T-helper 1 cell (primary cell): Measurements from ENCODE around the gene SOX10.

Experiments used
- DNase-seq, 5 donors: peaks; one replicate each; pipeline ENCODE4 v3.0.0-alpha.2; 2012 to 2020

The SOX10 gene

DNA sequence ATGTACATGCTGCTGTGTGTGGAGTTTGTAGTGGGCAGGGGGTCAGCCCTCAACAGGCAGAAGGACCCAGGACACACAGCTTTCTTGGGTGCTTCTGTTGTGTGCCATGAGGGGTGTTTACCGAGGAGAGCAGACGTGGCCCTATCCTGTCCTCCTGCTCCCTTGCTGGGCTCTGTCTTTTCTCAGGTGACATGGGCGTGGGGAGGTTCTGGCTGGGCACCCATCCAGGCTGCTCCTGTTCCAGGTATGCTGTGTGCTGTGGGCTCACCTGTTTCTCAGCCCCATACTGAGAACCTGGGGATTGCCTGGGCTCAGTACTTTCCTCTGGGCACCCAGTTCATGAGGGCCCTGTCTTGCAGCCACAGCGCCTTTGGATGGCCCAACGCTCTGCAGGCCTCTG lies 55.0 kb downstream of the SOX10 start:
- no peak for DNase-seq

DNA sequence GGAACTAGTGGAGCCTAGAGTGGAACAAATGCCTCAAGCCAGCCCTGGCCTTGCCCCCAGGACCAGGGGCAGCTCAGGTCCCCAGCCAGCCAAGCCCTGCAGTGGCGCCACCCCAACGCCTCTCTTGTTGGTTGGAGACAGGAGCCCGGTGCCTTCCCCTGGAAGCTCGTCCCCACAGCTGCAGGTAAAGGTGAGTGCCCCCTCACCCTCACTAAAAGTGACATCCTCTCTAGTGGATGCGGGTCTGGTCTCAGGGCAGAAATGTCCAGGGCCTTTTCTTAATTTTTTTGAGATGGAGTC lies 56.8 kb downstream of the SOX10 start:
- no peak for DNase-seq

DNA sequence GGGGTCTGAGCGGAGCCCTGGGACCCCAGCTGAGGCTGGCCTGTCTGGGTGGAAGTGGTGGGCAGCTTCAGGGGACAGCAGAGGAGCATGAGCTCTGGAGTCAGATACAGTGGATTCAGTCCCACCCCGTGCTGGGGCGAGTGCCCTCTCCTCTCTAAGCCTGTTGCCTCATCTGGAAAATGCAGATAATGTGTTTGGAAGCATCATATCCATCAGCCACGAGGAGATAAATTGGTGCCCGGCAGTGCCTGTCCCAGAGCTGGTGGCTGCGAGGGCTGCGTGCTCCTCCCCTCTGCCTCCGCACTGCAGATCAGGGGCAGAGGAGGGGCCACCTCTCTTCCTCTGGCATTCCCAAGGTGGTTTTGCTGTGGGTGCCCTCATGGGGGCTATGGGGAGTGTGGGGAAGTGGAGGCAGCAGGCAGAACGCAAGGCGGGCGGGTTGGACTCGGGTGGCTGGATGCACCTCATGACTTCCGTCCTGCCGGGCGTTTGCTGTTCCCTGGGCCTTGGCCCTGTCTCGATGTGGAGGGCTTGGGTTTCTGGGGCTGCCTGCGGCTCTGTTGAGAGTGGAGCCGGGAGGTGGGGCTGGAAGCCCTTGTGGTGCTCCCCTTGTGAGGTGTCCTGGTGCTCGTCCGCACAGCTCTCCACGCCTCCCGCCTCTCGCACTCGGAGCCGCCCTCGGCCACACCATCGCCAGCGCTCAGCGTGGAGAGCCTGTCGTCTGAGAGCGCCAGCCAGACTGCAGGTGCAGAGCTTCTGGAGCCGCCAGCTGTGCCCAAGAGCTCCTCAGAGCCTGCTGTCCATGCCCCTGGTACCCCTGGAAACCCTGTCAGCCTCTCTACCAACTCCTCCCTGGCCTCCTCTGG lies 57.4 kb downstream of the SOX10 start:
- DNase-seq = no peak

DNA sequence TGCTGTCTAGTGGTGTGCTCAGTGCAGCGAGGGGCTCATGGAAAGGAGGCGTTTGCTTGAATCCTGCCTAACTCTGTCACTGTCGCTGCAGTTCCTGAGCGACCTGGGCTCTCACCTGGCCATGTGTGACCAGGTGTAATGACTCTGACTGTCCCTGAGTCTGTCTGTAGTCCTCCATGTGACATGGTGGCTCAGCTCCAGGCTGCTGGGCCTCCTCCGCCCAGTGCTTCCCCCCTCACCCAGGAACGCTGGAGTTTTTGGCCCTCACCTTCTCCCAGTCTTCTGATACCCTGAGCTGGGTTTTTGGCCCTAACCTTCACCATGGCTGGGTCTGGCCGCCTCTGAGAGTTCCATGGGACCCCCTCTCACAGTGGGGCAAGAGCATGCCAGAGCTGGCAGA lies 58.0 kb downstream of the SOX10 start:
- no peak for DNase-seq

DNA sequence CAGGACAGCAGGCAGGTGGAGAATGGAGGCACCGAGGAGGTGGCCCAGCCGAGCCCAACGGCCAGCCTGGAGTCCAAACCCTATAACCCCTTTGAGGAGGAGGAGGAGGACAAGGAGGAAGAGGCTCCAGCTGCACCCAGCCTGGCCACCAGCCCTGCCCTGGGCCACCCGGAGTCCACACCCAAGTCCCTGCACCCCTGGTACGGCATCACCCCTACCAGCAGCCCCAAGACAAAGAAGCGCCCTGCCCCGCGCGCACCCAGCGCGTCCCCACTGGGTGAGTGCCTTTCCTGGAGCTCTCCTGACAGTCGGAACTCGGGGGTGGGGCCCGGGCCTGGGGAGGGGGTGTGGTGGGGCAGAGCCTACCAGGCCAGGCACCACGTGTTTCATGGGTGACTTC lies 58.6 kb downstream of the SOX10 start:
- no peak for DNase-seq

DNA sequence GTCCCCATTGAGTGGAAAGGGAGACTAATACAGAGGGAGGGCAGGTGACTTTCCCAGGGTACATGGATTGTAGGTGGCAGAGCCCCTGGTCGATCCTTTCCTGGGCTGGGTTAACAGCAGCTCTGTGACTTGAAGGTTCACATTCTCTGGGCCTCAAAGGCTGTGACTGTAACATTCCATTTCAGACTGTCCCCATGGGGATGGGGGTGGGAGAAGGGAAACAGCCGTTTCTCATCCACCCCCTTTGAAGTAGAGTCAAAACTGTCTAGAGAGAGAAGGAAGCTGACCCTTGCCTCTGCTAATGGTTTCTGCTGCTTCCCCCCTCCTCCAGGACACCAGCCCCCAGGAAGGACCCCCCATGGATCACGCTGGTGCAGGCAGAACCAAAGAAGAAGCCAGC lies 59.0 kb downstream of the SOX10 start:
- DNase-seq = no peak

DNA sequence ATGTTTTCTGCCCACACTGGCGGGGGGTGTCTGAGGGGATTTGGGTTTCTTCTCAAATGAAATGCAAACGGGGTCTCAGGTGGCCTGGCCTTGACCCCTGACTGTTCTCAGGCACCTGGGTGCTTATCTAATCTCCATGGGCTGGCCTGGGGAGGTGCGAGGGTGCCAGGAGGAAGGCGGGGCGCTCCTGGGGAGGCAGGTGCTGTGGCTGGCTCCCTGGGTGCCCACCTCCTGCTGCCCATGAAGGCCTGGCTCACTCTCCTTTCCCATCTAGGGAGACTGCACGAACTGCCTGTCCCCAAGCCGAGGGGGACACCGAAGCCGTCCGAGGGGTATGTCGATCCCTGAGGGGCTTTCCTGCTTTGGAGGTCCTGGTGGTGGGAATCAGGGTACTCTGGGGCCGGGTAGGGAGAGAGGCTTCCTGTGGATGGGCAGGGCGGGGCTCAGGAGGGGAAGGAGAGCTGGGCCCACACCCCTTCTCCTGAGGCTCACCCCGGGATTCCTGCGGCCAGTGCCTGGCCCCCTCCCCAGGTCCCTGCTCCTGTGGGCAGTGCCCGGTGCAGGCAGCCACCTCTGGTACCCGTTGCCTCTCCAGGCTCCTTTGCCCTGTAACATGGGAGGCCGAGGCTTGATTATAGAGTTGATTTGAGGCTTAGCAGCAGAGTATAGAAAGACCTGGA lies 59.8 kb downstream of the SOX10 start:
- no peak for DNase-seq

DNA sequence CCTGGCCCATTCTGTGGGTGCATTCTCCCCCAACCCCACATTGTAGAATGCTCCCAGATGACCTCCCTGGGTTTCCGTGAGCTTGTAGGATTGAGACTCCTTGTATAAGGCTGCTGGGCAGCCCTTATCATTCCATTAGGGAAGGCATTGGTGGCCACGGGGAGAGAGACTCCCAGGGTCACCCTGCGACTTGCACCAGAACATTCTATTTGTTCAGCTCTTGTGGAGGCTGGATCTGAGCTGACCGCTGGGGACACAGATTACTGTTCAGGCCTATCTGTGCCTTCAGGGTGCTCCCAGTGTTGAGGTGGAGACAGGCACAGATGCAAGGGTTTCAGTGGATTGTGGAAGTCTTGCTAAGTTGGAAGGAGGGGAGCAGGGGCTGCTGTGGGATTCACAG lies 60.4 kb downstream of the SOX10 start:
- DNase-seq = no peak
